IMR-90 (cell line): ENCODE data around the gene LAMB3. TPM values are rescaled to one million over a fixed set of nuclear protein-coding genes. Genes with fewer than 3 reads are reported as not detected.

Experiments used
- ATAC-seq: fragments of 200-7000 bp; cut with Tn5 transposase; 2 replicates; pipeline ENCODE4 v1.9.1; 2020; ENCODE audit warnings: low read depth, mild to moderate bottlenecking, moderate library complexity
- BruUV-seq: library from RNA; stranded (reverse); fragments of 400-500 nt; replicated peaks from 2 replicates; lab custom pipeline; 2021; lab: Mats Ljungman, UMichigan
- CTCF ChIA-PET: fragments of 300-600 bp; formaldehyde crosslinking; extraction: SDS; loops from one replicate; lab custom pipeline; 2021; ENCODE audit warnings: antibody characterized with exemption; lab: Yijun Ruan, JAX
- POLR2A ChIA-PET: fragments of 300-600 bp; sonication (Branson Sonifier 250); formaldehyde crosslinking; loops from one replicate; lab custom pipeline; 2022; ENCODE audit warnings: antibody characterized with exemption; ENCODE audit not compliant: unreplicated experiment; lab: Charles Lee
- DNase-seq: peaks from one replicate; pipeline ENCODE4 v3.0.0; 2013
- H2AFZ ChIP-seq: replicated peaks from 2 replicates; pipeline ENCODE3; 2013; ENCODE audit warnings: low read length, mild to moderate bottlenecking; ENCODE audit not compliant: poor library complexity
- H2AK5ac ChIP-seq: 2 replicates; pipeline ENCODE4 v1.6.1; 2013; ENCODE audit warnings: low read depth, low read length, inconsistent platforms
- H2AK9ac ChIP-seq: replicated peaks from 2 replicates; pipeline ENCODE3; 2013; ENCODE audit warnings: mild to moderate bottlenecking, low read depth, low read length, moderate library complexity; ENCODE audit not compliant: poor library complexity
- H2BK120ac ChIP-seq: 2 replicates; pipeline ENCODE4 v1.6.1; 2013; ENCODE audit warnings: low read depth, low read length, inconsistent platforms
- H2BK15ac ChIP-seq: 3 replicates; pipeline ENCODE4 v1.6.1; 2013; ENCODE audit warnings: low read depth, low read length, inconsistent platforms
- H2BK20ac ChIP-seq: 2 replicates; pipeline ENCODE4 v1.6.1; 2013; ENCODE audit warnings: low read depth, mild to moderate bottlenecking, inconsistent platforms, low read length, moderate library complexity
- H2BK5ac ChIP-seq: 2 replicates; pipeline ENCODE4 v1.6.1; 2013; ENCODE audit warnings: mild to moderate bottlenecking, low read depth, low read length, inconsistent platforms; ENCODE audit not compliant: poor library complexity, severe bottlenecking
- H3K14ac ChIP-seq: replicated peaks from 2 replicates; pipeline ENCODE4 v1.6.1; 2013; ENCODE audit warnings: low read depth, low read length, inconsistent platforms
- H3K18ac ChIP-seq: 2 replicates; pipeline ENCODE4 v1.6.1; 2013; ENCODE audit warnings: low read depth, low read length, control low read depth
- H3K23ac ChIP-seq: 2 replicates; pipeline ENCODE4 v1.6.1; 2013; ENCODE audit warnings: low read depth, low read length, inconsistent platforms
- H3K27ac ChIP-seq: 2 replicates; pipeline ENCODE4 v1.5.1; 2013; ENCODE audit warnings: mild to moderate bottlenecking, control low read depth, low read length; ENCODE audit not compliant: insufficient read depth
- H3K27me3 ChIP-seq: 2 replicates; pipeline ENCODE4 v1.6.1; 2013; ENCODE audit warnings: low read length; ENCODE audit not compliant: control insufficient read depth, insufficient read depth
- H3K36me3 ChIP-seq: 2 replicates; pipeline ENCODE4 v1.6.1; 2013; ENCODE audit warnings: low read length, mixed read lengths; ENCODE audit not compliant: control insufficient read depth, insufficient read depth
- H3K4ac ChIP-seq: 2 replicates; pipeline ENCODE4 v1.6.1; 2013; ENCODE audit warnings: low read depth, low read length, inconsistent platforms
- H3K4me1 ChIP-seq: 2 replicates; pipeline ENCODE4 v1.6.1; 2013; ENCODE audit warnings: low read length, mixed read lengths; ENCODE audit not compliant: control insufficient read depth, insufficient read depth
- H3K4me2 ChIP-seq: 2 replicates; pipeline ENCODE4 v1.6.1; 2013; ENCODE audit warnings: low read depth, mild to moderate bottlenecking, control low read depth, low read length, moderate library complexity
- H3K4me3 ChIP-seq: 2 replicates; pipeline ENCODE4 v1.5.1; 2013; ENCODE audit warnings: low read depth, mild to moderate bottlenecking, control low read depth, low read length, moderate library complexity; ENCODE audit not compliant: insufficient read depth
- H3K56ac ChIP-seq: 2 replicates; pipeline ENCODE4 v1.6.1; 2013; ENCODE audit warnings: low read length, inconsistent platforms; ENCODE audit not compliant: insufficient read depth; ENCODE audit errors: extremely low read depth
- H3K79me1 ChIP-seq, 2 experiments: 2 replicates each; pipeline ENCODE4 v1.6.1; 2013; ENCODE audit warnings: low read length in 2 of 2, inconsistent platforms in 1 of 2, low read depth in 1 of 2
- H3K9ac ChIP-seq: 2 replicates; pipeline ENCODE4 v1.6.1; 2013; ENCODE audit warnings: low read depth, low read length, control low read depth
- H3K9me1 ChIP-seq: 2 replicates; pipeline ENCODE4 v1.6.1; 2013; ENCODE audit warnings: low read length, inconsistent platforms; ENCODE audit not compliant: insufficient read depth
- H3K9me3 ChIP-seq: 2 replicates; pipeline ENCODE4 v1.6.1; 2013; ENCODE audit warnings: low read length; ENCODE audit not compliant: control insufficient read depth, insufficient read depth
- H4K20me1 ChIP-seq: 2 replicates; pipeline ENCODE4 v1.6.1; 2013; ENCODE audit warnings: low read length, inconsistent platforms; ENCODE audit not compliant: insufficient read depth
- H4K5ac ChIP-seq: 2 replicates; pipeline ENCODE4 v1.6.1; 2013; ENCODE audit warnings: mild to moderate bottlenecking, low read depth, low read length, control low read depth
- H4K8ac ChIP-seq, 2 experiments: 2 replicates each; pipeline ENCODE4 v1.6.1; 2013; ENCODE audit warnings: low read depth in 2 of 2, low read length in 2 of 2, control low read depth in 1 of 2, inconsistent platforms in 1 of 2
- H4K91ac ChIP-seq: 2 replicates; pipeline ENCODE4 v1.6.1; 2013; ENCODE audit warnings: low read depth, low read length, inconsistent platforms; ENCODE audit not compliant: insufficient read depth
- BHLHE40 ChIP-seq: fragments of 150-350 bp; IDR thresholded peaks from 2 replicates; pipeline ENCODE4 v1.6.1; 2016; ENCODE audit warnings: mild to moderate bottlenecking, low read depth, low read length
- CHD1 ChIP-seq: IDR thresholded peaks from 2 replicates; pipeline ENCODE4 v1.6.1; 2012; ENCODE audit warnings: low read depth, low read length, improper control_type of control experiment
- ELK1 ChIP-seq: fragments of 150-350 bp; IDR thresholded peaks from 2 replicates; pipeline ENCODE4 v1.6.1; 2016; ENCODE audit warnings: low read depth, mild to moderate bottlenecking, low read length, moderate library complexity, borderline replicate concordance
- MAZ ChIP-seq: IDR thresholded peaks from 2 replicates; pipeline ENCODE4 v1.6.1; 2012; ENCODE audit warnings: low read depth, mild to moderate bottlenecking, low read length, improper control_type of control experiment, moderate library complexity, borderline replicate concordance
- MXI1 ChIP-seq: IDR thresholded peaks from 2 replicates; pipeline ENCODE4 v1.6.1; 2012; ENCODE audit warnings: low read depth, mild to moderate bottlenecking, low read length, moderate library complexity, borderline replicate concordance
- NFE2L2 ChIP-seq: fragments of 150-350 bp; IDR thresholded peaks from 2 replicates; pipeline ENCODE4 v1.6.1; 2016; ENCODE audit warnings: low read depth, mild to moderate bottlenecking, low read length
- RAD21 ChIP-seq: IDR thresholded peaks from 2 replicates; pipeline ENCODE4 v1.6.1; 2012; ENCODE audit warnings: low read length, improper control_type of control experiment
- RCOR1 ChIP-seq: IDR thresholded peaks from 2 replicates; pipeline ENCODE4 v1.6.1; 2012; ENCODE audit warnings: mild to moderate bottlenecking, low read length, improper control_type of control experiment; ENCODE audit not compliant: insufficient replicate concordance
- SMC3 ChIP-seq: fragments of 150-350 bp; IDR thresholded peaks from 2 replicates; pipeline ENCODE4 v1.6.1; 2016; ENCODE audit warnings: low read depth, mild to moderate bottlenecking, antibody characterized with exemption, low read length, moderate library complexity
- WGBS, 2 experiments: methylation state at CpG; one replicate each; pipeline versions ENCODE4 v1.1.5 to v1.1.7; 2013; ENCODE audit warnings: missing lambda C conversion rate in 2 of 2; ENCODE audit not compliant: insufficient read length in 1 of 2; ENCODE audit errors: extremely low coverage in 2 of 2; 5-methylcytosine and 5-hydroxymethylcytosine counted together
- dilution Hi-C: fragments of 300-500 bp; cut with HindIII; formaldehyde crosslinking; loops from one replicate; pipeline ENCODE4 v1.14.3; 2018; ENCODE audit warnings: low sequenced_read_pairs; ENCODE audit not compliant: unreplicated experiment
- in situ Hi-C: fragments of 300-500 bp; cut with MboI; formaldehyde crosslinking; loops from 3 replicates; pipeline ENCODE4 v1.14.3; 2019; ENCODE audit warnings: low sequenced_read_pairs, inconsistent platforms, mixed read lengths
- intact Hi-C: fragments of 100-400 bp; cut with micrococcal nuclease; formaldehyde crosslinking; loops from 2 replicates; pipeline ENCODE4 v1.10.0; 2022
- polyA plus RNA-seq, 3 experiments: library from polyadenylated mRNA; depleted of rRNA; stranded (reverse); fragments of >200 nt; gene quantifications; 2 replicates each; pipeline ENCODE4 v1.2.3, GENCODE V29; 2012; ENCODE audit warnings: low replicate concordance in 1 of 3
- total RNA-seq: library from RNA; depleted of rRNA; stranded (reverse); fragments of >200 nt; gene quantifications from 2 replicates; pipeline ENCODE4 v1.2.3, GENCODE V29; 2012
- TF ChIP-seq, protein P1 (sequence below): fragments of 150-350 bp; IDR thresholded peaks from 2 replicates; pipeline ENCODE4 v1.6.1; 2017; ENCODE audit warnings: mild to moderate bottlenecking, antibody characterized with exemption, low read length, low read depth

LAMB3 gene
- total and polyA plus RNA-seq, 2 of the 4 experiments (the other 2 are of a cell fraction) = 0.72 to 2.1 TPM

DNA sequence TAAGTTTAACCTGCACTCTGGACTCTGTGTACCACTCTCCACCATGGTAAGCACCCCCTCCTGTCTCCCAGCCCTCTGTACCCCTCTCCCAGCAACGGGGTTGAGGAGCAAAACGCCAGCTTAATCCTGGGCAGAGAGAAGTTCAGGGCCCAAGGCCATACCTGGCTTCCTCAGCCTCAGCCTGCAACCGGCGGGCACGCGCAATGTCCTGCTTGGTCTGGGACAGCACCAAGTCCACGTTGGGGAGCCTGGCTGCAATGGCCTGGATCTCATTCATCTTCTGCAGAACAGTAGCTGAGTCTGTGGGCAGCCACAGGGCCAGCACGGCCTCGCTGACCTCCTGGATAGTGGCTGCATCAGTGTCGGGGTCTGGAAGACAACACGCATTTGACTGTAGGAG, 33.9 kb downstream of the LAMB3 start:
- H3K18ac ChIP-seq = no peak overlapping the region
- intact Hi-C loops = no loop called here
- peak overlapping the region; percentile 17 for H2AFZ ChIP-seq
- TF ChIP-seq MAZ (no peak), MXI1 (no peak), RAD21 (no peak), RCOR1 (no peak), CHD1 (no peak), SMC3 (no peak), ELK1 (no peak), BHLHE40 (no peak), NFE2L2 (no peak)
- TF ChIP-seq, protein P1, sequence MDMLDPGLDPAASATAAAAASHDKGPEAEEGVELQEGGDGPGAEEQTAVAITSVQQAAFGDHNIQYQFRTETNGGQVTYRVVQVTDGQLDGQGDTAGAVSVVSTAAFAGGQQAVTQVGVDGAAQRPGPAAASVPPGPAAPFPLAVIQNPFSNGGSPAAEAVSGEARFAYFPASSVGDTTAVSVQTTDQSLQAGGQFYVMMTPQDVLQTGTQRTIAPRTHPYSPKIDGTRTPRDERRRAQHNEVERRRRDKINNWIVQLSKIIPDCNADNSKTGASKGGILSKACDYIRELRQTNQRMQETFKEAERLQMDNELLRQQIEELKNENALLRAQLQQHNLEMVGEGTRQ = no peak
- dilution Hi-C loops = no loop called here
- no peak overlapping the region for H3K4me2 ChIP-seq
- no peak overlapping the region for H3K27ac ChIP-seq
- DNase-seq (no peak), ATAC-seq (no peak)
- H3K36me3 ChIP-seq = no peaks in the 10 kb centered on the region
- H2BK15ac ChIP-seq = no peak overlapping the region
- H4K20me1 ChIP-seq = no peaks in the 10 kb centered on the region
- no peaks in the 10 kb centered on the region for H3K9me3 ChIP-seq
- no peaks in the 10 kb centered on the region for H3K79me1 ChIP-seq
- no peak overlapping the region for H3K4me3 ChIP-seq
- no peaks in the 10 kb centered on the region for H3K4me1 ChIP-seq
- no peaks in the 10 kb centered on the region for H3K27me3 ChIP-seq
- H2BK20ac ChIP-seq = no peak overlapping the region
- H3K23ac ChIP-seq = no peak overlapping the region
- in situ Hi-C loops = no loop called here
- no peak overlapping the region for H2AK5ac ChIP-seq
- no peak overlapping the region for H4K8ac ChIP-seq
- H3K4ac ChIP-seq = no peak overlapping the region
- ChIA-PET POLR2A (no interaction called here), CTCF (no interaction called here)
- H3K56ac ChIP-seq = no peak overlapping the region
- no peaks in the 10 kb centered on the region for H3K9me1 ChIP-seq
- no peak overlapping the region for H3K14ac ChIP-seq
- H4K5ac ChIP-seq = no peak overlapping the region
- BruUV-seq = no TSS peak
- H3K9ac ChIP-seq = no peak overlapping the region
- H2AK9ac ChIP-seq = no peak overlapping the region
- no peak overlapping the region for H2BK5ac ChIP-seq
- WGBS, 2 experiments = no CpG with 5 or more reads among the region's 11 CpGs
- H4K91ac ChIP-seq = no peak overlapping the region
- H2BK120ac ChIP-seq = no peak overlapping the region
